Measurements from ENCODE around the gene NKX2-8. TPM values are rescaled to one million over a fixed set of nuclear protein-coding genes. Genes with fewer than 3 reads are reported as not detected.
A peak's percentile ranks its signal among the peaks of the same experiment; 100 is the strongest.

The NKX2-8 gene
- total RNA-seq, 1 experiment from 2014 or later, result not detected

DNA sequence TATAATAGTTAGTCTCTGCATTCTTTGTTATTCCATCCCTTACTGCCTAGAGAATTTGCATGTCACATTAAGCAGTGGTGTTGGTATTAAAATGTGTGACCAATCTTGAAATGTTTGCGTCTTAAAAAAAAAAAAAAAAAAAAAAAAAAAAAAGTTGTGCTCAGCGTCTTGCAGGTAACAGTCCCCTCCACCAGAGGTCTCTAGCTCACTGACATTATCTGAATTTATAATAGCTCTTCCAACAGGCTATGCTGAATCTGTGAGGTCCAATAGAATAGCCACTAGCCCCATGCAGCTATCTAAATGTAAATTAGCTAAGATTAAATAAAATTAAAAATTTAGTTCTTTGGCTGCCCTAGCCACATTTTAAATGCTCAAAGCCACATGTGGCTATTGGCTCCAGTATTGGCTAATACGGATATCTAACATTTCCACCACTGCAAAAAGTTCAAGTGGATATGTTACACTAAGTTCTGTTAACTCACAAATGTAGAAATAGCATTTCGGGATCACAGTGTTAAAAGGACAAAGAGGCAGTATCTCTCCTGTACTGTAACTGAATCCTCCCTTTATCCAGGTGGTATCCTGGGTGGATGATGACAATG, 28.7 kb downstream of the NKX2-8 start:
- H3K4me1 Mint-ChIP-seq, result peaks cover 0 to 11% of the 10 kb centered on the region in 2 experiments; a peak in 2 of 4 replicates

More for the DNA sequence above, 28.7 kb downstream of the NKX2-8 start:
- Histone ChIP-seq H3K23ac (ENCODE audit: insufficient read length, low read depth, low read length) (no peak overlapping the region), H2AFZ (ENCODE audit: low read length) (no peak overlapping the region), H3K27me3 (ENCODE audit: insufficient read depth, low read length) (no peaks in the 10 kb centered on the region), H2BK20ac (ENCODE audit: low read depth, low read length, poor library complexity, severe bottlenecking) (no peak overlapping the region), H3K27ac (ENCODE audit: insufficient read length, low read depth, low read length) (no peak overlapping the region), H3K14ac (ENCODE audit: insufficient read depth, low read length) (no peak overlapping the region), H2AK5ac (ENCODE audit: insufficient read length, low read length) (no peak overlapping the region), H2BK5ac (ENCODE audit: insufficient read length, low read length) (no peak overlapping the region), H4K20me1 (ENCODE audit: control insufficient read depth, insufficient read depth, insufficient read length) (no peaks in the 10 kb centered on the region), H3K56ac (ENCODE audit: insufficient read length, low read depth, low read length) (no peak overlapping the region), H3K9ac (ENCODE audit: extremely low read depth, insufficient read length, low read length) (no peak overlapping the region), H3K79me2 (ENCODE audit: insufficient read depth, low read length) (no peaks in the 10 kb centered on the region), H3T11ph (ENCODE audit: low read length) (no peak overlapping the region), H3K4ac (ENCODE audit: low read depth, low read length) (no peak overlapping the region), H4K91ac (ENCODE audit: insufficient read length, low read depth, low read length) (no peak overlapping the region), H2BK12ac (ENCODE audit: insufficient read length, low read depth, low read length) (no peak overlapping the region), H2BK15ac (ENCODE audit: low read depth, low read length) (no peak overlapping the region), H2BK120ac (ENCODE audit: low read depth, low read length, poor library complexity, severe bottlenecking) (no peak overlapping the region), H4K8ac (replicated peaks; ENCODE audit: insufficient read length, low read depth, low read length) (no peak overlapping the region), H3K4me2 (ENCODE audit: insufficient read depth, insufficient read length, low read length) (no peak overlapping the region), H3K4me1 (ENCODE audit: insufficient read depth, low read length) (peaks cover 5% of the 10 kb centered on the region; the same call in 1 of the 2 replicates), H3K79me1 (ENCODE audit: insufficient read depth, low read depth, low read length, poor library complexity, severe bottlenecking) (no peaks in the 10 kb centered on the region), H4K5ac (ENCODE audit: insufficient read length, low read depth, low read length) (no peak overlapping the region), H3K9me3 (ENCODE audit: control insufficient read depth, low read depth, low read length) (no peaks in the 10 kb centered on the region), H3K23me2 (ENCODE audit: insufficient read length, low read depth, low read length, poor library complexity, severe bottlenecking) (no peaks in the 10 kb centered on the region), H3K18ac (ENCODE audit: insufficient read length, low read depth, low read length) (no peak overlapping the region)
- Mint-ChIP-seq H3K27ac (no peak overlapping the region), H3K9me3 (no peaks in the 10 kb centered on the region), H3K27me3 (ENCODE audit: low read depth) (peaks cover 14% of the 10 kb centered on the region), H3K36me3 (ENCODE audit: insufficient read depth in 1 of 3, low read depth in 3 of 3) (no peaks in the 10 kb centered on the region), H3K4me3 (no peak overlapping the region)
- DNase-seq, result no peak
- WGBS (ENCODE audit: extremely low coverage, insufficient read length, low lambda C conversion rate), result no CpG with 5 or more reads among the region's 4 CpGs
- peak; percentile 75 for TF ChIP-seq CTCF (conservative IDR thresholded peaks at IDR 0.05)

Data from H9 (cell line).